HFF-Myc (cell line): ENCODE results near the gene MLX.
"Not testable (repeated sequence)": the region's sequence is repeated elsewhere in the genome, so short reads cannot be mapped to it uniquely, and the experiment has no call there.

Source experiments
- DNase-seq: peaks from one replicate; pipeline ENCODE4 v3.0.0-alpha.2; 2011; ENCODE audit warnings: low read depth; ENCODE audit errors: extremely low read depth
- H3K4me3 ChIP-seq: replicated peaks from 2 replicates; pipeline ENCODE4 v1.5.1; 2011; ENCODE audit warnings: low read depth, mild to moderate bottlenecking, control low read depth, low read length
- CTCF ChIP-seq: IDR thresholded peaks from 2 replicates; pipeline ENCODE4 v1.5.1; 2012; ENCODE audit warnings: mild to moderate bottlenecking, low read depth, low read length, control low read depth; ENCODE audit errors: missing control alignments

Gene MLX

DNA sequence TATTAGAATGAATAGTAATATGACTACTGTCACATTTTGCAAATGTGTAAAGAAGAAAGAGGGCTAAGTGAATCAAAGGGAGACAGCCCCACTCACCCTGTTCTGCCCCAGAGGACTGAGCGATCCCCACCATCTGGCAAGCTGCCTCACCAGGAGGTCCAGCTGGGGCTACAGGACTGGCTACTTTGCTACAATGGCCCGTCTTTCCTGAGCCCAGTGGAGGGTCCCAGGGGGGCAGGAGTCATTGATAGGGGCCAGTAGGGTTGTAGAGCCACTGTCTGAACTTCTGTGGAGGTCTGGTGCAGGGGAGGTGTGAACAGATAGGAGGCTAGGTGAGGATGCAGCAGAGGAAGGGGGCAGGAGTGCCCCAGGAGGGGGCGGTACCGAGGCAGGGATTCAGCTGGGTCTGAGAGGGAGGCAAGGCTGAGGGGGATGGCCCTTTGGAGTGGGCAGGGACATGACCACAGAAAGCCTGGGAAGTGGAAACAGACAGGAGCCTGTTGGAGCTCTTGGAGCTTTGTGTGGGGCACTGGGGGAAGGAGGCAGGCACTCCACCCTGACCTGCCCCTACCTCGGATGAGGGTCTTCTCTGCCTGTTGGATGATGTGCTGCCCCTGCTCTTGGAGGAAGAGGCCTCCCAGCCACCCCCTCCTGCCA lies 10.8 kb upstream of the MLX start:
- DNase-seq, H3K4me3 ChIP-seq: not testable (repeated sequence)

DNA sequence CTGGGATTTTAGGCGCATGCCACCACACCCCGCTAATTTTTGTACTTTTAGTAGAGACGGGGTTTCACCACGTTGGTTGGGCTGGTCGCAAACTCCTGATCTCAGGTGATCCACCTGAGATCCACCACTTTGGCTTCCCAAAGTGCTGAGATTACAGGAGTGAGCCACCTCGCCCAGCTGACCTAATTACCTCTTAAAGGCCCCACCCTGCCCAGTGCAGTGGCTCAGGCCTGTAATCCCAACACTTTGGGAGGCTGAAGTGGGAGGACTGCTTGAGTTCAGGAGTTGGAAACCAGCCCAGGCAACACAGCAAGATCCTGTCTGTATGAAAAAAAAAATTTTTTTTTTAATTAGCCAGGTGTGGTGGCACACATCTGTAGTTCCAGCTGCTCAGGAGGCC lies 7.8 kb upstream of the MLX start:
- TF ChIP-seq CTCF, result no peak

More for the DNA sequence above, 10.8 kb upstream of the MLX start:
- peak; percentile 25 for TF ChIP-seq CTCF

GRCh38 chr17:42560246-42560645 lies 6.7 kb upstream of the MLX start:
- H3K4me3 ChIP-seq, result no peak overlapping the region
- DNase-seq, result no peak
- TF ChIP-seq CTCF, result no peak

More for the DNA sequence above, 7.8 kb upstream of the MLX start:
- H3K4me3 ChIP-seq, result no peak overlapping the region
- DNase-seq, result no peak

- no peak for TF ChIP-seq CTCF
- peak; percentile 98 for DNase-seq
- H3K4me3 ChIP-seq, result peak within 1 kb of the TSS; percentile 99
These were observed 5.0 kb upstream of the MLX start, which contains the start of gene COASY for GRCh38 chr17:42561897-42562387. TSS of gene COASY (plus strand) at chr17:42562148. CDS start at chr17:42562623, 475 bp downstream.

DNA sequence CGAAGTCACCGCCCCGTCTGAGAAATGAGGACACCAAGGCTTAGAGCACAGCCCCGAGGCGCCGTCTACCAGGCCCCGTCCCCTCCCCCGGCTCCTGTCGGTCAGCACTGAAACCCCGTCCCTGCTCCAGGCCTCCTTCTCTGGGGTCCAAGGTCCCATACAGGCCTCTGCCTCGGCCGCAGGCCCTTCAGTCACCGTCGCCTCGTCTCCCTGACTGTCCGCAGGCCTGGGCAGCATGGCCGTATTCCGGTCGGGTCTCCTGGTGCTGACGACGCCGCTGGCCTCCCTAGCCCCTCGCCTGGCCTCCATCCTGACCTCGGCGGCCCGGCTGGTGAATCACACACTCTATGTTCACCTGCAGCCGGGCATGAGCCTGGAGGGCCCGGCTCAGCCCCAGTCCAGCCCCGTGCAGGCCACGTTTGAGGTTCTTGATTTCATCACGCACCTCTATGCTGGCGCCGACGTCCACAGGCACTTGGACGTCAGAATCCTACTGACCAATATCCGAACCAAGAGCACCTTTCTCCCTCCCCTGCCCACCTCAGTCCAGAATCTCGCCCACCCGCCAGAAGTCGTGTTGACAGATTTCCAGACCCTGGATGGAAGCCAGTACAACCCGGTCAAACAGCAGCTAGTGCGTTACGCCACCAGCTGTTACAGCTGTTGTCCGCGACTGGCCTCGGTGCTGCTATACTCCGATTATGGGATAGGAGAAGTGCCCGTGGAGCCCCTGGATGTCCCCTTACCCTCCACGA lies 4.3 kb upstream of the MLX start:
- DNase-seq, result no peak
- H3K4me3 ChIP-seq, result peak overlapping the region; percentile 99
- TF ChIP-seq CTCF, result no peak

GRCh38 chr17:42563143-42563509 lies 3.8 kb upstream of the MLX start:
- peak overlapping the region; percentile 99 for H3K4me3 ChIP-seq
- DNase-seq, result no peak
- no peak for TF ChIP-seq CTCF
